Endodermal cell (in vitro differentiated cells): ENCODE data around the gene PPP2R2B. TPM values are rescaled to one million over a fixed set of nuclear protein-coding genes. Genes with fewer than 3 reads are reported as not detected.

Source experiments
- DNase-seq: peaks from one replicate; pipeline ENCODE4 v3.0.0-alpha.2; 2017
- H3K27ac ChIP-seq: 2 replicates; pipeline ENCODE4 v1.5.1; 2013; ENCODE audit warnings: mild to moderate bottlenecking, low read depth, low read length, moderate library complexity
- H3K27me3 ChIP-seq: 2 replicates; pipeline ENCODE4 v1.6.1; 2013; ENCODE audit warnings: mild to moderate bottlenecking, low read length, moderate library complexity; ENCODE audit not compliant: insufficient read depth, control insufficient read depth, poor library complexity, severe bottlenecking
- H3K36me3 ChIP-seq: 2 replicates; pipeline ENCODE4 v1.7.0; 2013; ENCODE audit warnings: mild to moderate bottlenecking, low read length, moderate library complexity; ENCODE audit not compliant: control insufficient read depth, insufficient read depth
- H3K4me1 ChIP-seq: one replicate; pipeline ENCODE4 v1.7.0; 2013; ENCODE audit warnings: low read length; ENCODE audit not compliant: control insufficient read depth, insufficient read depth
- H3K4me3 ChIP-seq: 2 replicates; pipeline ENCODE4 v1.5.1; 2013; ENCODE audit warnings: mild to moderate bottlenecking, low read length, moderate library complexity
- H3K9ac ChIP-seq: 2 replicates; pipeline ENCODE4 v1.6.1; 2013; ENCODE audit warnings: mild to moderate bottlenecking, low read length, moderate library complexity; ENCODE audit not compliant: poor library complexity, severe bottlenecking; ENCODE audit errors: extremely low read depth
- H3K9me3 ChIP-seq: 2 replicates; pipeline ENCODE4 v1.6.1; 2013; ENCODE audit warnings: mild to moderate bottlenecking, low read length, moderate library complexity; ENCODE audit not compliant: control insufficient read depth
- H3K27ac Mint-ChIP-seq: 2 replicates; pipeline ENCODE4 v1.8.0; 2020; ENCODE audit warnings: mixed read lengths
- H3K27me3 Mint-ChIP-seq: 2 replicates; pipeline ENCODE4 v1.8.0; 2021; ENCODE audit warnings: mild to moderate bottlenecking, mixed read lengths; ENCODE audit not compliant: insufficient read depth
- H3K36me3 Mint-ChIP-seq: 2 replicates; pipeline ENCODE4 v1.8.0; 2020; ENCODE audit warnings: low read depth, mixed read lengths
- H3K4me1 Mint-ChIP-seq: 2 replicates; pipeline ENCODE4 v1.8.0; 2020; ENCODE audit warnings: mixed read lengths
- H3K4me3 Mint-ChIP-seq: 2 replicates; pipeline ENCODE4 v1.8.0; 2020; ENCODE audit warnings: mild to moderate bottlenecking, moderate library complexity, mixed read lengths
- H3K9me3 Mint-ChIP-seq: 2 replicates; pipeline ENCODE4 v1.8.0; 2020; ENCODE audit warnings: mild to moderate bottlenecking, mixed read lengths
- CTCF ChIP-seq: fragments of 200-600 bp; sonication (generic); conservative IDR thresholded peaks from 2 replicates; pipeline ENCODE4 v1.5.0; 2021; ENCODE audit warnings: antibody characterized with exemption, mild to moderate bottlenecking
- WGBS, 2 experiments: methylation state at CpG; one replicate each; pipeline versions ENCODE4 v1.1.5 to v1.1.7; 2013; ENCODE audit warnings: missing lambda C conversion rate in 2 of 2, mixed read lengths in 1 of 2; ENCODE audit not compliant: insufficient coverage in 1 of 2, insufficient read length in 1 of 2; 5-methylcytosine and 5-hydroxymethylcytosine counted together
- total RNA-seq, 2 donors: library from RNA; stranded (reverse); fragmentation: NEBNext Ultra II Directional in 1 of 2; extraction: Animal tissue kit (Norgen Biotek cat#: 25700) in 1 of 2; gene quantifications; 2 replicates in 1 of 2; 3 replicates in 1 of 2; pipeline ENCODE4 v1.2.1, GENCODE V29; 2021

Gene PPP2R2B
- total RNA-seq, 2 donors from 2014 or later: 3.3 to 8.0 TPM

- WGBS, 2 experiments: 51 to 60% methylated on average over 1 to 2 of the region's 3 CpGs
- Mint-ChIP-seq H3K36me3 (no peaks in the 10 kb centered on the region), H3K27ac (no peak overlapping the region), H3K27me3 (no peaks in the 10 kb centered on the region), H3K9me3 (no peaks in the 10 kb centered on the region), H3K4me3 (no peak overlapping the region), H3K4me1 (peaks cover 10% of the 10 kb centered on the region)
- H3K9ac ChIP-seq: no peak overlapping the region
- no peak overlapping the region for H3K4me3 ChIP-seq
- H3K27ac ChIP-seq: peak overlapping the region; percentile 13
- DNase-seq: no peak
- H3K9me3 ChIP-seq: no peaks in the 10 kb centered on the region
- TF ChIP-seq CTCF: no peak
- H3K27me3 ChIP-seq: no peaks in the 10 kb centered on the region
- no peaks in the 10 kb centered on the region for H3K4me1 ChIP-seq
- H3K36me3 ChIP-seq: no peaks in the 10 kb centered on the region
These were observed 9.9 kb upstream of the PPP2R2B start for GRCh38 chr5:146888351-146888978.

GRCh38 chr5:146884066-146884626 lies 5.6 kb upstream of the PPP2R2B start:
- H3K27me3 ChIP-seq: peaks cover 19% of the 10 kb centered on the region
- Mint-ChIP-seq H3K36me3 (no peaks in the 10 kb centered on the region), H3K27me3 (peaks cover 19% of the 10 kb centered on the region), H3K4me3 (no peak overlapping the region), H3K27ac (no peak overlapping the region), H3K9me3 (no peaks in the 10 kb centered on the region), H3K4me1 (peaks cover 5% of the 10 kb centered on the region)
- no peaks in the 10 kb centered on the region for H3K4me1 ChIP-seq
- no peak for DNase-seq
- H3K27ac ChIP-seq: no peak overlapping the region
- H3K36me3 ChIP-seq: no peaks in the 10 kb centered on the region
- H3K9ac ChIP-seq: no peak overlapping the region
- no peak overlapping the region for H3K4me3 ChIP-seq
- WGBS, 2 experiments: 91 to 94% methylated on average over 2 to 5 of the region's 5 CpGs
- H3K9me3 ChIP-seq: no peaks in the 10 kb centered on the region
- no peak for TF ChIP-seq CTCF

- no peaks in the 10 kb centered on the region for H3K4me1 ChIP-seq
- Mint-ChIP-seq H3K4me1 (peaks cover 5% of the 10 kb centered on the region), H3K9me3 (no peaks in the 10 kb centered on the region), H3K4me3 (no peak overlapping the region), H3K27me3 (peaks cover 24% of the 10 kb centered on the region), H3K27ac (no peak overlapping the region), H3K36me3 (no peaks in the 10 kb centered on the region)
- H3K36me3 ChIP-seq: no peaks in the 10 kb centered on the region
- no peaks in the 10 kb centered on the region for H3K9me3 ChIP-seq
- H3K9ac ChIP-seq: no peak overlapping the region
- no peak for DNase-seq
- H3K27me3 ChIP-seq: peaks cover 24% of the 10 kb centered on the region
- TF ChIP-seq CTCF: no peak
- WGBS, 2 experiments: 93 to 100% methylated on average over 2 of the region's 2 CpGs
- H3K27ac ChIP-seq: no peak overlapping the region
- no peak overlapping the region for H3K4me3 ChIP-seq
These were observed 5.0 kb upstream of the PPP2R2B start for GRCh38 chr5:146883511-146883910.
